ENCODE measurements around the gene NUTM1. TPM values are rescaled to one million over a fixed set of nuclear protein-coding genes. Genes with fewer than 3 reads are reported as not detected.

NUTM1 gene
- total and polyA plus RNA-seq, 10 donors, result 0.03 TPM; not detected in 9

GRCh38 chr15:34323217-34323616, 19.9 kb upstream of the NUTM1 start:
- Histone ChIP-seq H3K4me3 (no peak overlapping the region), H3K9me3 (no peaks in the 10 kb centered on the region), H3K27me3 (replicated peaks in 1 of 7) (no peaks in the 10 kb centered on the region), H3K27ac (peak overlapping the region in 1 of 8 donors; percentile 7), H3K4me1 (peaks cover 0 to 99% (median 35%) of the 10 kb centered on the region in 6 donors), H3K36me3 (no peaks in the 10 kb centered on the region)
- intact Hi-C loops (cut with DNase I; ENCODE audit: low total_unique reads), result no loop called here
- WGBS, 5 donors, result 93 to 98% (median 96%) methylated on average over 10 of the region's 10 CpGs
- no peak for DNase-seq
- no peak for TF ChIP-seq POLR2A (IDR thresholded peaks at IDR 0.05)
- TF ChIP-seq POLR2AphosphoS5 (IDR thresholded peaks at IDR 0.05), result no peak
- no peak for TF ChIP-seq CTCF (IDR thresholded peaks at IDR 0.05 in 8 of 11, conservative IDR thresholded peaks at IDR 0.05 in 3 of 11)

GRCh38 chr15:34324933-34325332, 18.2 kb upstream of the NUTM1 start:
- no peaks in the 10 kb centered on the region for H3K27me3 ChIP-seq (replicated peaks in 1 of 7)
- no peak overlapping the region for H3K4me3 ChIP-seq
- H3K36me3 ChIP-seq, result no peaks in the 10 kb centered on the region
- 89 to 93% (median 92%) methylated on average over 1 of the region's 1 CpG for WGBS, 5 donors
- no peak for DNase-seq
- H3K27ac ChIP-seq, result no peak overlapping the region
- H3K9me3 ChIP-seq, result no peaks in the 10 kb centered on the region
- H3K4me1 ChIP-seq, result peaks cover 0 to 99% (median 36%) of the 10 kb centered on the region in 6 donors
- intact Hi-C loops (cut with DNase I; ENCODE audit: low total_unique reads), result no loop called here
- TF ChIP-seq POLR2AphosphoS5 (IDR thresholded peaks at IDR 0.05) (no peak), POLR2A (IDR thresholded peaks at IDR 0.05) (no peak), CTCF (IDR thresholded peaks at IDR 0.05 in 8 of 11, conservative IDR thresholded peaks at IDR 0.05 in 3 of 11) (no peak)

GRCh38 chr15:34325368-34325767, 17.7 kb upstream of the NUTM1 start:
- no peak for DNase-seq
- H3K4me1 ChIP-seq, result peaks cover 0 to 99% (median 39%) of the 10 kb centered on the region in 6 donors
- H3K27ac ChIP-seq, result peak overlapping the region in 2 of 8 donors; percentile 6 to 23
- no peaks in the 10 kb centered on the region for H3K27me3 ChIP-seq (replicated peaks in 1 of 7)
- no peaks in the 10 kb centered on the region for H3K9me3 ChIP-seq
- no peak overlapping the region for H3K4me3 ChIP-seq
- H3K36me3 ChIP-seq, result no peaks in the 10 kb centered on the region
- TF ChIP-seq POLR2AphosphoS5 (IDR thresholded peaks at IDR 0.05) (no peak), CTCF (IDR thresholded peaks at IDR 0.05 in 8 of 11, conservative IDR thresholded peaks at IDR 0.05 in 3 of 11) (no peak), POLR2A (IDR thresholded peaks at IDR 0.05) (no peak)
- intact Hi-C loops (cut with DNase I; ENCODE audit: low total_unique reads), result no loop called here

- H3K27ac ChIP-seq, result peak overlapping the region; percentile 43 to 100 (median 56)
These were observed 15.2 kb upstream of the NUTM1 start for GRCh38 chr15:34327906-34328305.

More at GRCh38 chr15:34327906-34328305, 15.2 kb upstream of the NUTM1 start:
- Histone ChIP-seq H3K27me3 (replicated peaks in 1 of 7) (no peaks in the 10 kb centered on the region), H3K4me3 (peak overlapping the region in 1 of 8 donors; percentile 4), H3K9me3 (no peaks in the 10 kb centered on the region), H3K4me1 (peaks cover 2 to 99% (median 62%) of the 10 kb centered on the region in 6 donors), H3K36me3 (peaks cover 0 to 8% (median 0%) of the 10 kb centered on the region in 6 donors)
- TF ChIP-seq POLR2AphosphoS5 (IDR thresholded peaks at IDR 0.05) (no peak), POLR2A (IDR thresholded peaks at IDR 0.05) (no peak), CTCF (IDR thresholded peaks at IDR 0.05 in 8 of 11, conservative IDR thresholded peaks at IDR 0.05 in 3 of 11) (no peak)
- intact Hi-C loops (cut with DNase I; ENCODE audit: low total_unique reads), result no loop called here
- 38 to 59% (median 53%) methylated on average over 4 of the region's 4 CpGs for WGBS, 5 donors
- DNase-seq, result no peak

Measured in spleen (tissue), 11 donors.